SIG-M5 (cell line): Measurements from ENCODE around the gene NTM.

Experiments
- DNase-seq: peaks from one replicate; lab custom pipeline; 2025; lab: John Stamatoyannopoulos, UW

Gene NTM

DNA sequence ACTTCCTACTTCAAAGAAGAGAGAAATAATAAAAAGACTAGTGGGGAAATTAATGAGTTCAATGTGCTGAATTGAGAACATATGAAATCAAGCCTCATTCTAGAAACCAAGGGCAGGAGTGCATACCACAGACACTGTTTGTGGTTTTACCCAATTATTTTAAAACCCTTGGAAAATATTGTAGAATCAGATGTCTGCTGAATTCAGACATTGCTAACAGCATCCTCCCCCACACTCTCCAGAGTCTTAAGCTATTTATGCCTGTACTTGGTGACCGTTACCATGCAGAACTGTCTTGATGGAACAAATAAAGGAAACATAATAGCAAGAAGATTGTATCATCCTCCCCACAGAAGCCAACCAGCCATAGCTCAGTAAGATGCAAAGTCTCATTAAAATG, 850.1 kb downstream of the NTM start:
- DNase-seq = no peak

DNA sequence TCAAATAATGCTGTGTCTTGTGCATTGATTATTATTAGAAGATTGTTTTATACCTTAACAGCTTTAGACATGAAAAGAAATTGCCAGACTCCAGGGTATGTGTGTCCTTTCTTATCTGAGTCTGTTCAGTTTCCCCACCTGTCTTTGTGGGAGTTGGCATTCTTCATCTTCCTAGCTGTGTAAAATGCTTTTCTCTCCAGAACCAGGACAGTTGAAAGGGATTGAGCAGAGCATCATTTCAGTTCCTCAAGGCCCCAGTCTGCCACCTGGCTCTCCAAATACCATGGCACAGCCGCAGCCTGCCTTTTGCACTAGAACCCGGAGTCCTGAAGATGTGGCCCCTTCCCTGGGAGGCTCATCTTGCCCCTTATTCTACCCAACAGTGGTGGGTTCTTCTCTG, 851.9 kb downstream of the NTM start:
- no peak for DNase-seq

DNA sequence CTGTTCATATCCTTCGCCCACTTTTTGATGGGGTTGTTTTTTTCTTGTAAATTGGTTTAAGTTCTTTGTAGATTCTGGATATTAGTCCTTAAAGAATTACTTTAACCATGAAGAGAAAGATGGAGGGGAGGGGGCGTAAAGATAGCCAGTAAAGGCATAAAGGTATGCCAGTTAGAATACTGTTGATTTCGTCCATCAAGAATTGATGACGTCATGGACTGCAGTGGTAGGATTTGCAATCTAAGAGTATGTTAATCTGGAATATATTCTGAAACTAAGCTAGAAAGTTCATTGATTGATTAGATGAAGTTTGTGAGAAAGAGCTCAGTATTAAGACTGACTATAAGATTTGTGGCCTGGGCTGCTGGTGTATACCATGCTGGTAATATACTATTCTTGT, 856.1 kb downstream of the NTM start:
- no peak for DNase-seq

DNA sequence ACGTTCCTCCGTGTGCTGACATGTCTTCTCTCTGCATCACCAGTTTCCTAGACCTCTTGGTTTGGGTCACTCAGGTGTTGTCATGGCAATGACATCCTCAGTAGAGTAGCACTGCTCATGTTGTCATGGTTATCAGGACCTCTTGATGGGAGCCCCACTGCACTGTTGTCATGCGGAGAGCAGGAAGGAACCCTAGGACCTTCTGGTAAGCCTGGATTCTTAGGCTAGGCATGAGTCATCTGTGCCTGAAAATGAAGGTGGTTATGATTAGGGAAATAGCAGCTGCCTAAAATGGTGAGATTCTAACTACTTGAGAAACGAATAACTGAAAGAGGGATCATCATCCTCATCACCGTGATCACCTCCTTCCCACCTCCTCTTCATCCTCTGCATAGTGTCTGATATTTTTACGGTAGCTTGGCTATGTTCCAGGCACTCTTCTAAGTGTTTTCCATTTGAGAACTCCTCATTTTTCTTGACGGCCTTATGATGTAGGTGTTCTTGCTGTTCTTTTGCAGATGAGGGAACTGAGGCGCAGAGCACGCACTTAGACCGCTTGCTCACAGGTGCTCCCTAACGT, 858.4 kb downstream of the NTM start:
- DNase-seq = no peak

DNA sequence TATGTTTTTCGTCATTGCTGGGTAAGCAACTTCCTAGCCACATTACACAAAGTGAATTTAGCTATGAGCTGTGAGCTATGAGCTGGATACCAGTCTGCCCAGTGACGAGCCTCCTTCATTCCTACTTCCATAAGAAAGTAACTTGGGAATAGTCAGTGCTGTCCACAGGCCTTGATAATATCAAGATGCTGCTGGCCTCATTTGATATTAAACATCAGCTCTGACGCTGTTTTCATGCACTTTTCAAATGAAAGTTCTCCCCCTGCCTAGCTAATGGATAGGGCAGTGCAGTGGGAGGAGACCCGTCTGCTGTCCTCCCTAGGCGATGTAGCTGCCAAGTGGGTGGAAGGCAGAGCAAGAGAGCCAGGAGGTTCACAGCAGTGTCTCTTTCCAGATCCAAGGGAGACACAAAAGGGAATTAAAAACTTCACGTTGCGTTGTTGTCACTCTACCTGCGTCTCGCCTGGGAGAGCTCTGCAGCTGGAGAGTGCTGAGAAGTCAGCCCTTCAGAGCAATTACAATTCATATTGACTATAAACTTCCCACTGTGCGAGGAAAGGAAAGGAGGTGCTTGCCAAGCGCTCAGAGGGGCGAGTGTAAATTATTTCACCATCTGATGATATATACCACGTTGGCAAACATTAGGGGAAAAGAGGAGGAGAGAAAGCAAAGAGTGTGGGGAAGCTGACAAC, 861.4 kb downstream of the NTM start:
- DNase-seq = no peak

DNA sequence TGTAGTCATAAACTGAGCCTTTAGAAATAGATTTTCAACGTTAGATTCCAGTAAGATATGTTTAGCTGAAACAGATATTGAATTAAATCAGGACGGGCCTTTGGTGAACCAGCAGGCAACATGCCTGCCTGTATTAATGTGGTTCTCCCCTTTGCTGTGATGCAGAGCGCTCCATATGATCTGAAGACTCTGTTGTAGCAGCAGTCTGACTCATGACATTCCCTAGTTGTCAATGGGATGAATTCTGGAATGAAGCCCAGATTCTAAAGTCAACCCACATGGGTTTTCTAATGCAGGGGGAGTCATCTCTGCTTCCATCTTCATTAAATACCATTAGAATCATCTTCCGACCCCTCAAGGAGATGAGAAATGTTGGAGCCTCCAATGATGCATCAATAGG, 864.5 kb downstream of the NTM start:
- no peak for DNase-seq

DNA sequence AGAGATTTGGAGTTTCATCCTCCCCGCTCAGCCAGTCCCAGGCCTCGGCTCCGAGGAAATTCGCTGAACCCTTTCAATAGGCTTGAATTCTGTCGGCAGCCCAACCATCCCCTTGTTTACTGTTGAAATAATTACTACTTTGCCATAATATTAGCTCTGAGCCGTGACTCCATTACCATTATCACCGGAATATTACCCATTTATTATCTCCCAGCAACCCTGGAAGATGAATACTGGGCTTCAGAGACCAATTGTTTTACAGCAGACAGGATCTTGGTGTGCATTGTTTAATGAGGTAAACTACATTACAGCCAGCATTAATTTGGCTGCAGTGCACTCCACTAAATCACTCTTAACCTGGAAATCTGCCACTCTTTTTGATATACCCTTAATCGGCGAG, 867.4 kb downstream of the NTM start:
- no peak for DNase-seq

DNA sequence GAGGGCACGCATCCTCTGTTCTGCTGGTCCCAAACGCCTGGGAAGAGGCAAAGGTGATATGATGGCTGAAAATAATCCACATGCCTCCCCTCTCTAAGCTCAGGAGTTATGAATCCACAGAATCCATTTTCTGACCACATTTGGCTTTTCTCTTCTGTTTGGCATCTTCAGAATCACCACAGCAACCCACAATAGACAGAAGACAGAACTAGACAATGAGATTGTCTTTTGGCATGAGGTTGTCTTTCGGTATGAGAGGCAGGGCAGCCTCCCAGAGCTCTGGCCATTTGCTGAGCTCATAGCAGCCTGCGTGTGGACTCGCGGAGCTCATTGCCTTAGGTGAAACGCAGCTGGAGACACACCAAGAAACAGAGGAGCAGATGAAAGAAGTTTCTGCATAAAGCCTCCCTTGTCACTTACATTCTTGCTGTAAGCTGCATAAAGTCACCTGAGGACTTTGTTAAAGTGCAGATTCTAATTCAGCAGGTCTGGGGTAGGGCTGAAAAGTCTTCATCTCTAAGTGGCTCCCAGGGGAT, 868.0 kb downstream of the NTM start:
- no peak for DNase-seq

DNA sequence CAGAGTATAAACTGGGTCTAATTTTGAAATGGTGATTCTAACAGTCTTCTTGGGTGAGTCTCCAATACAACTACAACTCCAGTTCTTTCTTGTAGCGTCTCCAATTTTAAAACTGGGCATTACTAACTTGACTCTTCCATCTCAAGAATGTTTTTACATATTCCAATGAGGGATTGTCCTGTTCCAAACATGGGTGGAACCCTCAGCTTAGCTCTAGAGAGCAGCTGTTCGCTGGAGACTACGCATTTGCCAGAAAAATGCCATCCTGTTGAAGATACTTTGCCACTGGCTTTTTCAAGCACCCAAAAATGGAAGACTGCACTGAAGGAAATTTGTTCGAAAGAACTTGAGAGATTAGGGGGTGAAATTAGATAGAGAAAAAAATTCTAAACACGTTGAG, 870.0 kb downstream of the NTM start:
- DNase-seq = no peak

DNA sequence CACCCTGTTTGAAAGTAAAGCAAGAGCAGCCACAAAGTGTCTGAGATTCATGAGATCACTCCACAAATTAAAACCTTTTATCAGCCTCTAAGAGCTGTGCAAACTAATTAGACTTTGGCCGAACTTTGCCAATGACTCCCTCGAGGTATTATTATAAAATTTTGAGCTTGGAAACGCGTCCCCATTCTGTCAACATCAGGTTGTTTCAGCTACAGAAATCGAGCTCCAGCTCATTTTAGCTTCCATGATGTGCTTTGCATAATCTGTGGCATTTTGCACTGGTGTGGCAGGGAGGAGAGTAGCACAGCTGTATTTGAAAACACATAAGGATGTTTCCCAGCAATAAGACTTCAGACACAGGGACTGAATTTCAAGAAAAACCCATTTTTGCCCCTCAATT, 872.2 kb downstream of the NTM start:
- no peak for DNase-seq

DNA sequence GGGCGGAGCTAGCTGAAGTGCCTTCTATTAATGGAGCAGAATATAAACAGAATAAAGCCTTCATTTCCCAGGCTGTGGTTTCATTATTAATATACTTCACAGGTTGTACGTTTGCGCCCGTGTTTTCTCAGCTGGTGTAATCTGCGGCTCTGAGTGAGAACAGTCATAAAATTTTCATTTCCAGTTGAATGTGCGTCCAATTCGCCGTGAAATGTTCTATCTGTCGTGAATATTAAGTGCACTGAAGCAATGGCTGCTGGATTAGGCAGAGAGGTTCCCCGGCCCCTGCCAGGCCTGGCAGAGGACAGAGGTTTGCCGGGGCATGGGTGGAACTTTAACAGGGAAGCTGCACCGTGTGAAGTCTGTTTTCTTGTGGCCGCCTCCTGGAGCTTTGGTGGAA, 874.4 kb downstream of the NTM start:
- DNase-seq = no peak

DNA sequence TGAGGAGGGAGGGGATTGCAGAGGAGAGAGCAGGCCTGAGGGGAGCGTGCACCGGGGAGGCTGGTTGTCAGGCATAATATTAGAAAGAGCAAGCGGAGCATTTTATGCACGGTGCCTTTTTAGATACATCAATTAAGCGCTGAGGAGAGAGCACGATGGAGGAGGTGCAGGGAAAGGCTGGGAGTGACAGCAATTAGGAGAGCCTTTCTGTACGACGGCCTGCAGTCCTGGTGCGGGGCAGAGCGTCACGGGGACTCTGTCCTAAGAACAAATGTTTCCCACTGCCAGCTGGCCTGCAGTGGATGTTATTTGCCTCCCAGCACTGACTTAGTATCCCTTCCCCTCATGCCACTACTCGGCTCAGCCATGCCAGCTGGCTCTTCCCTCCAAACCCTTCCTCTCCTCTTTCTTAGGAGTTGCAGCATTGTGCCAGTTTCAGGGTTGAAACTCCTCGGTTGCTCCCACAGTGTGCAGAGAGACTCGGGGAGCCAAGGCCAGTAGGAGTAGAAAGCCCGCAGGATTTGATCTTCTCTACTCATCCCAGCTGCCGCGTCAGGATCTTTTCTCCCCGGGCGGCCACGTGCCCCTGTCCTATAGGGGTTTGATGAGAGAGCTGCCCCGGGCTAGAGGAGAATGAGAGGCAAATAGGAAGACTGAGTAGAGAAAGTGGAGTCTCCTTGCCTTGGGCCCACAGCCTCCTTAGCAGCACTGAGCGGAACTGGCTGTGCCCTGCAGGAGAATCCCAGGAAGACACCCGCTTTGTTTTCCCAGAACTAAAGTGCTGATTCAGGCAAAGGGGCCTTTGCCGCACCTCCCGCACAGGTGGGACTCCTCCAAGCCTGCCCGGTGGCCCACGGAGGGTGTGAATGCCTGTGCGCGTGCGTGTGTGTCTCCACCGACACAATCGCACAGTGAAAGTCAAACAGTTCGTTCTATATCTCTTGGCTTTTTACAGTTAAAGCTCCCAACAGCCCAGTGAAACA, 875.3 kb downstream of the NTM start:
- no peak for DNase-seq

DNA sequence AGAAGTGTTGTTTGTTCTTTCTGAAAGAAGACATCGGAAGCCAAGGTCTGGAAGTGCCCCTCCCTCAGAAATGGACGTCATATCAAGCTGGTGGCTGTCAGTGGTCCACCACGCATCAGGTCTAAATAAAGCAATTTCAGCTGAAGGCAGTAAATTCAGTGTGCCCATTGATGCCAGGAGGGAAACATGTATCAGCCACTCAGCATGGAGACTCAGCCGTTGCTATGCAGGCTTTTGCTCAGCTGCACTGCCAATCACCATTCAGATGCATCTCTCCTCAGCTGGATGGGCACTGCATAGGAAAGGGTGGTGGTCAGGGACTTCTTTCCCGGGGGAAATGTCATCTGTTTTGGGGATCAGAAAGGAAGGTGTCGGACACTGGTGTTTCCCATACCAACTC, 878.2 kb downstream of the NTM start:
- no peak for DNase-seq

DNA sequence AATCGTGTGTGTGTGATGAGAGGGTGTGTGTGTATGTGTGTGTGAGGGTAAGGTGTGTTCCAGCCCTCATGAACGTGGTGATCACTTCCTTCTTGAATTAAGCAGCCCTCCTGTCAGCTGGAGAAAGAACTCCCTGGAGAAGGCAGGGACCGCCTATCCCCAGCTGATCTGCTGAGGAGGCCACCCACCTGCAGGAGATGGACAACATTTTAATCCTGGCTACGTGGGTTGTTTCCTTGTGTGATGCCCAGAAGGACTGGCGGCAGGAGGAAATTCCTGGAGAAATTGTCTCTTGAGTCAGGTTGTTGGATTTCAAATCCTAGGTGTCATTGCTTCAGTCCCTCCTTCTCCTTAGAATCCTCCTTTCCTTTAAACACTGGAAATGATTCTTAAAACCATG, 878.8 kb downstream of the NTM start:
- DNase-seq = no peak

DNA sequence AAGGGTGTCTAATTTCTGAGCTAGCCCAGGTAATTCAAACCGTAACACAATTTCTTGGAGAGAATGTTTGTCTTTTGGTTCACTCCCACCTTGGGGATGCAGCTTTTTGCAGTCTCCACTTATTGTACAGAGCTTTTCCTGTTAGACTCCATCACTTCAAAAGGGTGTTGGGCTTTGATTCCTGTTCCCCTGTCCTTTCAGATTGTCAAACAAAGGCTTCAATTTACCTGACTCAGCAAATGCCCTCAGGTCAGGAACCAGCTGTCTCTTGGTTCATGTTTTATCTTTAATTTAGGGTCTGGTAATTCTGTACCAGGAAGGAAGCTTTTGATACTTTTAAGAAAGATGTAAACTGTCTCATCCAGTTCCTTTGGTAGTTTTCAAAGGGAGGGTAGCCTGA, 880.6 kb downstream of the NTM start:
- DNase-seq = no peak

DNA sequence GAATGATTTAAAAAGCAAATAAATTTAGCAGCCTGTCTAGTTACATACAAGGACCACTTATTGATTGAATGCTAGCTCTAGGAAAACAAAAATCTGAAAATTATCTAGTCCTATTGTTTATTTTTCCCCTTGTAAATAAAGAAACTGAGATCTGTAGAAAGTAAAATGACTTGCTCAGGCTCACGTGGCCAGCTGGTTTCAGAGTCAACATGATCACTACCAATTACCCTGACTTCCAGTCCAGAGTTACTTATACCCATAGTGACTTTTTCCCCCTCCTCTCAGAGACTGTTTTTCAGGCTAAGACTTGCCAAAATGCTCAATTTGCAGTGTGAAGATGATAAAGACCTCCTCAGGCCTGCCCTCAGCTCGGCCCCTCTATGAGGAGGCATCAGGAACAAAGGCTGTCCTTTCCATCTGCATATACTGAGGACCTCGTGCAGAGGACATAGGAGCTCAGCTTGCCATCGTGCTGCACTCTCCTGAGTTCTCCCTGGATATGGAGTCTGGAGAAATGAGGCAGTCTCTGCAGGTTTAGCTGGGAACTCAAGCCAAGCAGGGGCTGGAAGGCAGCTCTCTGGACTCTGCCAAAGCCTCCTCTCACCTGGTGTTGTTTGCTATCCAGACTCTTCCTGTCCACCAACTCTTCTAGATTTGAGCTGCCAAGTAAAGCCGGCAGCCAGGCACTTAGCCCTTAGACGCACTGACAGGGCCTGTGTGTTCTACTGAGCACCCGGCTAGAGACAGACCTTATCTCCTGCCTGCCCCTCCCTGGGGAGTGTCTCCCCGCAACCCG, 883.3 kb downstream of the NTM start:
- no peak for DNase-seq

DNA sequence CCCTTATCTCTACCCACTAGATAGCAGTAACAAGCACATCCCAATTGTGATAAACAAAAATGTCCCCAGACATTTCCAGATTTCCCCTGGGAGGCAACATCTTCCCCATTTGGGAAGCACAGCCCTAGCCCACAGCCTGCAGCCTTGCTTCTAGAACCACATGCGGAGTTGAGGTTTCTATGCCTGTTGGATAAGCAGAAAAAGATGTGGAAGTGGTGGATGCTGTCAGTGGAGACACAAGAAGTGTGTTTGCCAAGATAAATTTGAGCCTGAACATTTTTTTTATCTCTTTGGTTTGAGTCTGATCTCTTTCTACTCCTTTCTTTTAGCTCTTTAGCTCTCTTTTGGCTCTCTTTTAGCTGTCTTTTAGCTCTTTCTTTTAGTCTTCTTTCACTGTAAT, 884.5 kb downstream of the NTM start:
- no peak for DNase-seq

DNA sequence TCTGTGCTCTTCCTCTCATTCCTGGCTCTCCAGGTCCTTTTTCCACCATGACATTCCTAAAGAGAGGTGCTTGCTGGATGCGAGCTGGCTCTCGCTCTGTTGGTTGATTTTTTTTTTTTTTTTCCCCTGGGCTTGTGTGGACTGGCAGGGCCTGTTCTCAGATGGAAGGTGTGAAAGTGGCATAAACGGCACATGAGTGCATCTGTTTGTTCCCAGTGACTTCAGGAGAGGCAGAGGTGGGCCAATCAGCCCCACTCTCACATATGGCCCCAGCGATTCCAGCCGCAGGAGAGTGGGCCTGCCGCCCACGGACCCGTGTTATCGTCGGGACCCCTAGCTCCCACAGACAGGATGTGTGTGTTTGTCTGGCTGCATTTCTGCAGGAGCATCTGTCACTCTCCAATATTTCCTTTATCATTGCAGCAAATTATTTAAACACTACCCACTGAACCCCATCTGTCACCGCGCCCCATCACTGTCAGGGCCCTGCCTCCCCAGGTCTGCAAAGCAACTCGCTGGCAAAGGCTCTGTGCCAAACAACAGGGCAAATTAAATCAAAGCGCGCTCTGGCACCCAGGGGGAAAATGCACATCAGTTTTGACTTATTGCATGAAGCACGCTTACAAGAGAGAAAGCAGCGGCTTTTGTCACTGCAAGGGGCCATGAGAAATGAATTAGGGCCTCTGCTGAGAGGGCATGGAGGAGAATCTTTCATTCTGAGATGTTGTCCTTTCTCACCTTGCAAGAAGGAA, 886.3 kb downstream of the NTM start:
- DNase-seq = no peak

DNA sequence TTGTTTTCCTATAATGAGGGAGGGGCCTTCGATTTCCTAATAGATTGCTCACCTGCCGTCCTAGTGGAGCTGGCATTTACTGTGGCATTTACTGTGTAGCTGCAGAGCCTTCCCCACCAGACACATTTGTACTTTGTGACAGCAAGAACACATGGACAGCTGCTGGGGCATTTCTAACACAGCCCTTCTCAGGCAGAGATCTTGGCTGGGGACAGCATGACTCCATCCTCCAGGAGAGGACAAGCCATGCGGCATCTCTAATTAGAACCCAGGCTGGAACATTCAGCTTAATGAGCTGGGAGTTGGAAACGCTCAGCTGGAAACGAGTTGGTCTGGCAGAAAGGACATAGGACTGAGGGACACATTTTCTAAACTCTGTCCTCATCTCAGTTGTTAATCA, 887.5 kb downstream of the NTM start:
- no peak for DNase-seq

DNA sequence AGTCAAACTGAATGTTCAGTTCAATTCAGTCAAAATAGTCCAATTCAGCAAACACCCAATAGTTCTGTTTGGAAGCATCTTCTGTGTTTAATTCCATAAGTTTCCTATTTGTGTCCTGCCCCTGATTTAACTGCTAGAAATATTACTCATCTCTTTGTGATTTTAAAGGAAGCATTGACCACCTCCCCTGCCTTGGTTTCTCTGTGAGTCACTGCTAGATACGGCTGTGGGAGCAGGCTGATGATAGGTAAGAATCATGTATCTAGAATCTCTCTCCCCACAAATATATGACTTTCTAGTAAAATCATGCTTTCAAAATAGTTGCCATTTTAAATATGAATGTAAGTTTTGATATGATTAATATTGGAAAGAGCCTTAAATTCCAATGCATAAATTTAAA, 888.5 kb downstream of the NTM start:
- no peak for DNase-seq

DNA sequence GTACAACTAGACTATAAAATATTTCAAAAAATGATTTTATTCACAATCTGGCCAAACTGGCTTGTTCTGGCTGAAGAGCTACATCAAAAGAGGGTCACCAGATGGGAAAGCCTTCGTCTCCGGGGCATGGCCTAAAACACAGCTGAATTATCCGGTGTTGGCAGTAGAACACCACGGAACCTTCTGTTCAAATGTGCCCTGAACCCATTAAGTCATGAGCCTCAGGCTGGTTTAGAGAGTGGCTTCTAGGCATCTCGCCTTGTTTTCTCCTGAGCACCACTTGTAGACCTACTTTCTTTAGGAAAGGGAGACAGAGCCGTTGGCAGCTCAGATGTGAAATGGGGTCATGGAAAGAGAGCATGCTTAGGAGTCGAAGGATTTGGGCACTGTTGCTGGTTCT, 890.2 kb downstream of the NTM start:
- DNase-seq = no peak
